Measurements from ENCODE around the gene SLC35A4.

GRCh38 chr5:140550147-140551079, 14.2 kb upstream of the SLC35A4 start:
- no peak for TF ChIP-seq CTCF (IDR thresholded peaks at IDR 0.05)
- TF ChIP-seq POLR2A (IDR thresholded peaks at IDR 0.05), result no peak
- TF ChIP-seq POLR2AphosphoS5 (IDR thresholded peaks at IDR 0.05), result peak; percentile 7
- no peak for TF ChIP-seq EP300 (IDR thresholded peaks at IDR 0.05)
